HepG2 (cell line): ENCODE results near the gene THRAP3. TPM values are rescaled to one million over a fixed set of nuclear protein-coding genes. Genes with fewer than 3 reads are reported as not detected.
A peak's percentile ranks its signal among the peaks of the same experiment; 100 is the strongest.

ENCODE experiments used
- ARID4A ChIP-seq: sonication (generic); formaldehyde crosslinking; IDR thresholded peaks from 2 replicates; pipeline ENCODE4 v1.5.0; 2020; ENCODE audit warnings: mild to moderate bottlenecking, missing genetic modification reagents, borderline replicate concordance
- JUND ChIP-seq: sonication (generic); formaldehyde crosslinking; IDR thresholded peaks from 2 replicates; pipeline ENCODE4 v1.8.0; 2022; ENCODE audit warnings: mild to moderate bottlenecking, missing genetic modification reagents
- MAX ChIP-seq: IDR thresholded peaks from 2 replicates; pipeline ENCODE4 v1.6.1; 2012; ENCODE audit warnings: inconsistent platforms
- MIER2 ChIP-seq: IDR thresholded peaks from 2 replicates; pipeline ENCODE4 v1.6.1; 2016; ENCODE audit warnings: missing biosample characterization, missing genetic modification reagents
- PATZ1 ChIP-seq: sonication (generic); formaldehyde crosslinking; IDR thresholded peaks from 2 replicates; pipeline ENCODE4 v1.4.0; 2020; ENCODE audit warnings: missing genetic modification reagents
- TEAD3 ChIP-seq: optimal IDR thresholded peaks from 2 replicates; pipeline ENCODE3; 2016; ENCODE audit warnings: borderline replicate concordance
- THAP7 ChIP-seq: sonication (generic); formaldehyde crosslinking; IDR thresholded peaks from 2 replicates; pipeline ENCODE4 v1.8.1; 2023; ENCODE audit warnings: mild to moderate bottlenecking, missing genetic modification reagents
- THAP9 ChIP-seq: sonication (generic); formaldehyde crosslinking; IDR thresholded peaks from 2 replicates; pipeline ENCODE4; 2020; ENCODE audit warnings: missing genetic modification reagents, mild to moderate bottlenecking, borderline replicate concordance
- ZBTB14 ChIP-seq: sonication (generic); formaldehyde crosslinking; IDR thresholded peaks from 2 replicates; pipeline ENCODE4 v1.4.0; 2020; ENCODE audit warnings: missing genetic modification reagents
- ZBTB25 ChIP-seq: IDR thresholded peaks from 2 replicates; pipeline ENCODE4 v1.6.1; 2018; ENCODE audit warnings: missing genetic modification reagents
- ZC3H13 ChIP-seq: sonication (generic); formaldehyde crosslinking; IDR thresholded peaks from 2 replicates; pipeline ENCODE4 v1.8.1; 2023; ENCODE audit warnings: mild to moderate bottlenecking, missing genetic modification reagents, moderate library complexity
- ZKSCAN5 ChIP-seq: sonication (generic); formaldehyde crosslinking; IDR thresholded peaks from 2 replicates; pipeline ENCODE4 v1.5.1; 2020; ENCODE audit warnings: mild to moderate bottlenecking, missing genetic modification reagents
- ZNF343 ChIP-seq: sonication (generic); formaldehyde crosslinking; IDR thresholded peaks from 2 replicates; pipeline ENCODE4 v1.4.0; 2020; ENCODE audit warnings: mild to moderate bottlenecking, missing genetic modification reagents
- ZNF367 ChIP-seq: sonication (generic); formaldehyde crosslinking; IDR thresholded peaks from 2 replicates; pipeline ENCODE4 v1.4.0; 2020; ENCODE audit warnings: missing genetic modification reagents, borderline replicate concordance
- ZNF710 ChIP-seq: sonication (generic); formaldehyde crosslinking; IDR thresholded peaks from 2 replicates; pipeline ENCODE4 v1.5.0; 2020; ENCODE audit warnings: mild to moderate bottlenecking, missing genetic modification reagents, borderline replicate concordance
- polyA plus RNA-seq, 8 experiments: library from polyadenylated mRNA; depleted of rRNA in 3 of 8; stranded (reverse) in 7 of 8; unstranded in 1 of 8; fragments of >200 nt; fragmentation: Illumina TruSeq in 4 of 8; extraction: Trizol in 4 of 8; gene quantifications; 2 replicates each; pipeline versions ENCODE4 v1.2.1 to v1.2.3, GENCODE V29; 2011 to 2016; ENCODE audit warnings: low read depth in 4 of 8, missing spikeins in 1 of 8, mixed read lengths in 1 of 8; ENCODE audit not compliant: insufficient read depth in 1 of 8
- total RNA-seq, 5 experiments: library from RNA; depleted of rRNA; stranded (reverse); fragments of >200 nt; fragmentation: Illumina TruSeq; extraction: Trizol; gene quantifications; 2 replicates each; pipeline ENCODE4 v1.2.3, GENCODE V29; 2016; ENCODE audit warnings: low read depth in 1 of 5

Gene THRAP3
- total and polyA plus RNA-seq, 2 of the 13 experiments (the other 11 are each of a cell fraction or from before 2014, with no cell fraction given) = 45.0 to 92.6 TPM

- TF ChIP-seq THAP9 (CRISPR knock-in tag) = no peak
- TF ChIP-seq THAP7 (CRISPR knock-in tag) = no peak
- TF ChIP-seq ZNF367 = no peak
- no peak for TF ChIP-seq ARID4A
- TF ChIP-seq PATZ1 (CRISPR knock-in tag) = no peak
- TF ChIP-seq MIER2 (CRISPR knock-in tag) = no peak
- TF ChIP-seq ZBTB25 (CRISPR knock-in tag) = no peak
- peak; percentile 26; the same call in 1 of the 2 replicates for TF ChIP-seq MAX
- TF ChIP-seq JUND (CRISPR knock-in tag) = no peak
- TF ChIP-seq ZBTB14 (CRISPR knock-in tag) = no peak
- no peak for TF ChIP-seq ZKSCAN5
- peak; percentile 90 for TF ChIP-seq TEAD3 (CRISPR knock-in tag)
- TF ChIP-seq ZNF343 (CRISPR knock-in tag) = no peak
- no peak for TF ChIP-seq ZC3H13 (CRISPR knock-in tag)
- no peak for TF ChIP-seq ZNF710 (CRISPR knock-in tag)
Measured at GRCh38 chr1:36212782-36213181, 11.5 kb upstream of the THRAP3 start (continued).
